H1 (cell line): Measurements from ENCODE around the gene ZNF280C. TPM values are rescaled to one million over a fixed set of nuclear protein-coding genes. Genes with fewer than 3 reads are reported as not detected.

Experiments
- CTCF ChIA-PET: fragments of 300-600 bp; sonication (Branson Sonifier 250); formaldehyde crosslinking; loops from one replicate; lab custom pipeline; 2021; ENCODE audit not compliant: partially characterized antibody; lab: Charles Lee
- POLR2A ChIA-PET: fragments of 300-600 bp; sonication (Branson Sonifier 250); formaldehyde crosslinking; loops from one replicate; lab custom pipeline; 2021; ENCODE audit warnings: inconsistent platforms; ENCODE audit not compliant: partially characterized antibody; lab: Charles Lee
- DNase-seq, 2 experiments: peaks; one replicate each; pipeline versions ENCODE4 v3.0.0 to v3.0.0-alpha.2; 2010 to 2022; ENCODE audit warnings: low spot score in 2 of 2, low read depth in 1 of 2, mixed read lengths in 1 of 2
- FAIRE-seq: peaks from 2 replicates; lab custom pipeline; 2011; peaks lifted over from hg19 to GRCh38; lab: Jason Lieb, UNC
- H2AFZ ChIP-seq: 2 replicates; pipeline ENCODE4 v1.8.1; 2012; ENCODE audit warnings: low read length, inconsistent platforms
- H2AK5ac ChIP-seq: 2 replicates; pipeline ENCODE4 v1.6.1; 2013; ENCODE audit warnings: low read depth, low read length
- H2BK120ac ChIP-seq: replicated peaks from 2 replicates; pipeline ENCODE3; 2013; ENCODE audit warnings: low read depth, low read length, inconsistent platforms
- H2BK12ac ChIP-seq: 2 replicates; pipeline ENCODE4 v1.6.1; 2013; ENCODE audit warnings: low read depth, low read length
- H2BK15ac ChIP-seq: 2 replicates; pipeline ENCODE4 v1.6.1; 2013; ENCODE audit warnings: low read length
- H2BK20ac ChIP-seq: 2 replicates; pipeline ENCODE4 v1.6.1; 2013; ENCODE audit warnings: low read length
- H2BK5ac ChIP-seq: 2 replicates; pipeline ENCODE4 v1.6.1; 2013; ENCODE audit warnings: low read depth, low read length
- H3K14ac ChIP-seq: 2 replicates; pipeline ENCODE4 v1.6.1; 2013; ENCODE audit warnings: inconsistent platforms; ENCODE audit not compliant: insufficient read length
- H3K18ac ChIP-seq: 2 replicates; pipeline ENCODE4 v1.6.1; 2013; ENCODE audit warnings: low read length; ENCODE audit errors: extremely low read depth
- H3K23ac ChIP-seq: 2 replicates; pipeline ENCODE4 v1.6.1; 2013; ENCODE audit warnings: inconsistent platforms; ENCODE audit not compliant: insufficient read length
- H3K23me2 ChIP-seq: 2 replicates; pipeline ENCODE4 v1.6.1; 2013; ENCODE audit warnings: low read depth, low read length
- H3K27ac ChIP-seq: 2 replicates; pipeline ENCODE4 v1.6.1; 2011; ENCODE audit warnings: low read depth, low read length, inconsistent platforms
- H3K27me3 ChIP-seq, 4 experiments: replicated peaks in 1 of 4; 1 replicate in 1 of 4; 2 replicates in 3 of 4; pipeline versions ENCODE4 v1.6.1 to v1.8.1; 2011 to 2013; ENCODE audit warnings: low read length in 3 of 4, mild to moderate bottlenecking in 3 of 4, inconsistent platforms in 2 of 4, mixed read lengths in 2 of 4, moderate library complexity in 1 of 4; ENCODE audit not compliant: control insufficient read depth in 3 of 4, insufficient read depth in 3 of 4; ENCODE audit errors: extremely low read depth in 1 of 4
- H3K36me3 ChIP-seq, 4 experiments: 2 replicates each; pipeline versions ENCODE4 v1.6.1 to v1.8.1; 2011 to 2013; ENCODE audit warnings: mild to moderate bottlenecking in 4 of 4, low read length in 3 of 4, moderate library complexity in 2 of 4, control low read depth in 1 of 4, inconsistent platforms in 1 of 4; ENCODE audit not compliant: insufficient read depth in 4 of 4, control insufficient read depth in 2 of 4
- H3K4ac ChIP-seq: replicated peaks from 2 replicates; pipeline ENCODE3; 2013; ENCODE audit warnings: low read length, low read depth, mixed read lengths, inconsistent platforms; ENCODE audit not compliant: insufficient read length
- H3K4me1 ChIP-seq, 4 experiments: replicated peaks in 1 of 4; 1 replicate in 1 of 4; 2 replicates in 3 of 4; pipeline versions ENCODE4 v1.6.1 to v1.8.1; 2011 to 2013; ENCODE audit warnings: low read length in 3 of 4, inconsistent platforms in 2 of 4, mixed read lengths in 1 of 4; ENCODE audit not compliant: insufficient read depth in 4 of 4, control insufficient read depth in 3 of 4
- H3K4me2 ChIP-seq, 2 experiments: 2 replicates each; pipeline versions ENCODE4 v1.6.1 to v1.8.1; 2011 to 2013; ENCODE audit warnings: low read depth in 2 of 2, low read length in 2 of 2, control low read depth in 1 of 2, inconsistent platforms in 1 of 2, mild to moderate bottlenecking in 1 of 2; ENCODE audit not compliant: insufficient read depth in 1 of 2
- H3K4me3 ChIP-seq, 4 experiments: fragments of 200-600, 300-600 bp in 1 of 4; sonication (generic), shearing (Covaris generic), sonication (Bioruptor Twin) in 1 of 4; 2 replicates each; pipeline versions ENCODE4 v1.5.1 to v1.8.1; 2011 to 2016; ENCODE audit warnings: low read length in 4 of 4, low read depth in 3 of 4, control low read depth in 2 of 4, inconsistent platforms in 2 of 4, mild to moderate bottlenecking in 2 of 4, mixed read lengths in 1 of 4, moderate library complexity in 1 of 4; ENCODE audit not compliant: insufficient read depth in 2 of 4; ENCODE audit errors: extremely low read depth in 1 of 4
- H3K56ac ChIP-seq: replicated peaks from 2 replicates; pipeline ENCODE3; 2013; ENCODE audit warnings: low read depth, mild to moderate bottlenecking, mixed read lengths, low read length, inconsistent platforms; ENCODE audit not compliant: insufficient read length
- H3K79me1 ChIP-seq: 2 replicates; pipeline ENCODE4 v1.6.1; 2013; ENCODE audit warnings: low read depth, low read length, control low read depth
- H3K79me2 ChIP-seq, 2 experiments: 2 replicates each; pipeline versions ENCODE4 v1.6.1 to v1.8.1; 2012 to 2013; ENCODE audit warnings: low read length in 2 of 2, mild to moderate bottlenecking in 2 of 2, inconsistent platforms in 1 of 2; ENCODE audit not compliant: insufficient read depth in 2 of 2, control insufficient read depth in 1 of 2
- H3K9ac ChIP-seq, 4 experiments: replicated peaks in 1 of 4; 1 replicate in 1 of 4; 2 replicates in 3 of 4; pipeline versions ENCODE4 v1.6.1 to v1.8.1; 2011 to 2013; ENCODE audit warnings: low read depth in 3 of 4, low read length in 3 of 4, control low read depth in 2 of 4, mild to moderate bottlenecking in 2 of 4, moderate library complexity in 2 of 4, inconsistent platforms in 1 of 4; ENCODE audit errors: extremely low read depth in 1 of 4
- H3K9me3 ChIP-seq, 2 experiments: 2 replicates each; pipeline versions ENCODE4 v1.6.1 to v1.8.1; 2012 to 2013; ENCODE audit warnings: mild to moderate bottlenecking in 2 of 2, moderate library complexity in 2 of 2, control low read depth in 1 of 2, inconsistent platforms in 1 of 2, low read depth in 1 of 2, low read length in 1 of 2, mixed read lengths in 1 of 2; ENCODE audit not compliant: insufficient read depth in 2 of 2
- H4K20me1 ChIP-seq, 2 experiments: replicated peaks in 1 of 2; 2 replicates each; pipeline versions ENCODE3 to v1.8.1; 2011 to 2013; ENCODE audit warnings: inconsistent platforms in 2 of 2, low read length in 2 of 2, mild to moderate bottlenecking in 1 of 2; ENCODE audit not compliant: insufficient read depth in 2 of 2, control insufficient read depth in 1 of 2
- H4K5ac ChIP-seq: 2 replicates; pipeline ENCODE4 v1.6.1; 2013; ENCODE audit warnings: low read length, low read depth, mixed read lengths, inconsistent platforms; ENCODE audit not compliant: insufficient read length
- H4K8ac ChIP-seq: 2 replicates; pipeline ENCODE4 v1.8.0; 2013; ENCODE audit warnings: mild to moderate bottlenecking, moderate library complexity, low read length, inconsistent platforms; ENCODE audit not compliant: insufficient read depth; ENCODE audit errors: extremely low read depth
- H4K91ac ChIP-seq: replicated peaks from 2 replicates; pipeline ENCODE3; 2013; ENCODE audit warnings: low read length, mixed read lengths, inconsistent platforms; ENCODE audit not compliant: insufficient read length
- CTCF ChIP-seq, 3 experiments: IDR thresholded peaks; 1 replicate in 2 of 3; 2 replicates in 1 of 3; pipeline versions ENCODE4 v1.5.1 to v1.6.1; 2011; ENCODE audit warnings: low read length in 3 of 3, mild to moderate bottlenecking in 3 of 3, inconsistent platforms in 2 of 3, low read depth in 1 of 3, moderate library complexity in 1 of 3; ENCODE audit not compliant: insufficient read depth in 1 of 3; ENCODE audit errors: control extremely low read depth in 1 of 3
- KDM5A ChIP-seq: fragments of 200-600 bp; IDR thresholded peaks from 2 replicates; pipeline ENCODE4 v1.7.1; 2012; ENCODE audit warnings: mild to moderate bottlenecking, low read length, inconsistent platforms, mixed read lengths
- POU5F1 ChIP-seq: IDR thresholded peaks from 2 replicates; pipeline ENCODE4 v1.6.1; 2011; ENCODE audit warnings: low read depth, mild to moderate bottlenecking, low read length, moderate library complexity
- RAD21 ChIP-seq, 2 experiments: IDR thresholded peaks in 1 of 2; conservative IDR thresholded peaks in 1 of 2; 2 replicates each; pipeline ENCODE4 v1.6.1; 2011; ENCODE audit warnings: low read depth in 2 of 2, low read length in 2 of 2, improper control_type of control experiment in 1 of 2, inconsistent platforms in 1 of 2, mild to moderate bottlenecking in 1 of 2, moderate library complexity in 1 of 2
- SAP30 ChIP-seq: fragments of 300-600 bp; sonication (generic); IDR thresholded peaks from 2 replicates; pipeline ENCODE4 v1.7.1; 2012; ENCODE audit warnings: low read length, moderate library complexity, mild to moderate bottlenecking, inconsistent platforms; ENCODE audit not compliant: insufficient read depth, insufficient replicate concordance
- TAF1 ChIP-seq: IDR thresholded peaks from 2 replicates; pipeline ENCODE4 v1.6.1; 2011; ENCODE audit warnings: mild to moderate bottlenecking, low read depth, low read length
- WGBS, 2 experiments: shearing (Covaris generic) in 1 of 2; methylation state at CpG; one replicate each; pipeline versions ENCODE4 v1.1.6 to v1.1.7; 2013 to 2015; ENCODE audit warnings: low lambda C conversion rate in 2 of 2, mixed read lengths in 2 of 2, inconsistent platforms in 1 of 2, low coverage in 1 of 2, missing lambda C conversion rate in 1 of 2; ENCODE audit not compliant: insufficient replicate concordance in 2 of 2, insufficient coverage in 1 of 2, insufficient read length in 1 of 2; ENCODE audit errors: extremely low coverage in 1 of 2, missing lambda C conversion rate in 1 of 2; 5-methylcytosine and 5-hydroxymethylcytosine counted together
- polyA plus RNA-seq, 7 experiments: library from polyadenylated mRNA; depleted of rRNA in 3 of 7; stranded (reverse) in 5 of 7; unstranded in 2 of 7; fragments of >200 nt in 5 of 7; fragments of 200-250 nt in 2 of 7; gene quantifications; 1 replicate in 5 of 7; 2 replicates in 1 of 7; 4 replicates in 1 of 7; pipeline versions ENCODE4 v1.2.1 to v1.2.3, GENCODE V29; 2011 to 2013; ENCODE audit warnings: missing spikeins in 2 of 7, mixed read lengths in 2 of 7
- total RNA-seq: library from RNA; stranded (reverse); fragmentation: NEBNext Ultra II Directional; extraction: Animal tissue kit (Norgen Biotek cat#: 25700); gene quantifications from 2 replicates; pipeline ENCODE4 v1.2.1, GENCODE V29; 2021

Gene ZNF280C
- total and polyA plus RNA-seq, 2 of the 8 experiments (the other 6 are each of a cell fraction or from before 2014, with no cell fraction given), result 8.4 to 13.4 TPM

GRCh38 chrX:130246084-130246483 lies 22.6 kb downstream of the ZNF280C start:
- Histone ChIP-seq H3K23ac (no peak overlapping the region), H3K4ac (no peak overlapping the region), H2BK20ac (no peak overlapping the region), H2BK12ac (no peak overlapping the region), H2AFZ (no peak overlapping the region), H4K20me1 (peaks cover 0 to 7% of the 10 kb centered on the region in 2 experiments), H3K79me2 (peaks cover 0 to 20% of the 10 kb centered on the region in 2 experiments; a peak in 2 of 4 replicates), H3K14ac (no peak overlapping the region), H3K36me3 (peaks cover 0 to 39% (median 17%) of the 10 kb centered on the region in 4 experiments; a peak in 3 of 8 replicates), H3K4me3 (no peak overlapping the region), H3K27me3 (no peaks in the 10 kb centered on the region), H2BK5ac (no peak overlapping the region), H3K18ac (no peak overlapping the region), H3K9ac (no peak overlapping the region), H2AK5ac (no peak overlapping the region), H3K4me1 (no peaks in the 10 kb centered on the region), H3K27ac (no peak overlapping the region), H3K56ac (no peak overlapping the region), H3K4me2 (no peak overlapping the region), H3K79me1 (0 out of 2 replicates have a peak, but pooled peaks cover 3% of the 10 kb centered on the region), H3K9me3 (no peaks in the 10 kb centered on the region), H4K8ac (no peak overlapping the region), H4K5ac (no peak overlapping the region), H2BK120ac (no peak overlapping the region), H3K23me2 (no peaks in the 10 kb centered on the region), H2BK15ac (no peak overlapping the region), H4K91ac (no peak overlapping the region)
- POLR2A ChIA-PET, result no interaction called here
- FAIRE-seq (no peak), DNase-seq (no peak)
- WGBS, 2 experiments, result 100% methylated on average over 2 of the region's 2 CpGs; no CpG with 5 or more reads in 1 of the 2 experiments
- CTCF ChIA-PET, result no interaction called here
- TF ChIP-seq POU5F1 (no peak), SAP30 (no peak), KDM5A (no peak), RAD21 (IDR thresholded peaks at IDR 0.05 in 1 of 2, conservative IDR thresholded peaks at IDR 0.05 in 1 of 2; ENCODE audit: low read depth in 2 of 2, low read length in 2 of 2) (no peak), TAF1 (no peak), CTCF (IDR thresholded peaks at IDR 0.05; ENCODE audit: control extremely low read depth in 1 of 3, insufficient read depth in 1 of 3, low read depth in 1 of 3, low read length in 3 of 3) (no peak)
